K562 (cell line): ENCODE data around the gene SEPTIN8. TPM values are rescaled to one million over a fixed set of nuclear protein-coding genes. Genes with fewer than 3 reads are reported as not detected.

Experiments
- ATAC-seq: fragments of 200-7000 bp; cut with Tn5 transposase; 3 replicates; pipeline ENCODE4 v1.9.1; 2020; ENCODE audit warnings: moderate library complexity
- BruUV-seq: library from RNA; stranded (reverse); fragments of 400-500 nt; replicated peaks from 2 replicates; lab custom pipeline; 2021; lab: Mats Ljungman, UMichigan
- CTCF ChIA-PET: fragments of 300-600 bp; formaldehyde crosslinking; extraction: SDS; loops from one replicate; lab custom pipeline; 2021; ENCODE audit warnings: low intra/inter-chr PET ratio; lab: Yijun Ruan, JAX
- POLR2A ChIA-PET: fragments of 300-600, 350-650 bp; sonication (Branson Sonifier 250); formaldehyde crosslinking; extraction: SDS; loops from one replicate; lab custom pipeline; 2021; ENCODE audit warnings: antibody characterized with exemption, inconsistent platforms; lab: Yijun Ruan, JAX
- DNase-seq, 4 experiments: peaks; one replicate each; pipeline versions ENCODE4 v3.0.0 to v3.0.0-alpha.2; 2011 to 2018; ENCODE audit warnings: low spot score in 3 of 4, mixed read lengths in 3 of 4; ENCODE audit errors: extremely low read depth in 1 of 4
- FAIRE-seq: peaks from 2 replicates; lab custom pipeline; 2011; peaks lifted over from hg19 to GRCh38; lab: Jason Lieb, UNC
- H2AFZ ChIP-seq: 2 replicates; pipeline ENCODE4 v1.6.0; 2011; ENCODE audit warnings: low read depth, low read length, control low read depth, inconsistent platforms
- H3K27ac ChIP-seq: fragments of 200-600 bp; 3 replicates; pipeline ENCODE4 v1.8.0; 2011; ENCODE audit warnings: low read depth, mild to moderate bottlenecking, control low read depth, inconsistent platforms, low read length, moderate library complexity, mixed read lengths; ENCODE audit errors: extremely low read depth
- H3K27me3 ChIP-seq, 2 experiments: fragments of 300-600 bp in 1 of 2; 2 replicates in 1 of 2; 3 replicates in 1 of 2; pipeline versions ENCODE4 v1.6.0 to v1.8.0; 2011; ENCODE audit warnings: inconsistent platforms in 2 of 2, low read length in 2 of 2, mild to moderate bottlenecking in 1 of 2, mixed read lengths in 1 of 2, moderate library complexity in 1 of 2; ENCODE audit not compliant: control insufficient read depth in 2 of 2, insufficient read depth in 2 of 2
- H3K36me3 ChIP-seq: fragments of 300-600 bp; 3 replicates; pipeline ENCODE4 v1.8.0; 2011; ENCODE audit warnings: mild to moderate bottlenecking, low read length, inconsistent platforms; ENCODE audit not compliant: control insufficient read depth, insufficient read depth
- H3K4me1 ChIP-seq, 2 experiments: fragments of 200-600 bp in 1 of 2; replicated peaks in 1 of 2; 2 replicates in 1 of 2; 3 replicates in 1 of 2; pipeline versions ENCODE4 v1.5.1 to v1.8.0; 2011; ENCODE audit warnings: inconsistent platforms in 2 of 2, low read length in 2 of 2, mild to moderate bottlenecking in 1 of 2, mixed read lengths in 1 of 2, moderate library complexity in 1 of 2; ENCODE audit not compliant: control insufficient read depth in 2 of 2, insufficient read depth in 2 of 2
- H3K4me2 ChIP-seq: 2 replicates; pipeline ENCODE4 v1.6.1; 2011; ENCODE audit warnings: low read length, control low read depth, inconsistent platforms, mixed read lengths; ENCODE audit not compliant: insufficient read depth
- H3K4me3 ChIP-seq: fragments of 200-600 bp; sonication (generic), shearing (Covaris generic); 2 replicates; pipeline ENCODE4 v1.5.1; 2016; ENCODE audit warnings: control low read depth, inconsistent platforms
- H3K79me2 ChIP-seq: fragments of 200-600 bp; 3 replicates; pipeline ENCODE4 v1.8.0; 2011; ENCODE audit warnings: low read length, inconsistent platforms; ENCODE audit not compliant: control insufficient read depth, insufficient read depth
- H3K9ac ChIP-seq, 2 experiments: 2 replicates each; pipeline versions ENCODE4 v1.6.0 to v1.6.1; 2011; ENCODE audit warnings: low read depth in 2 of 2, low read length in 2 of 2, control low read depth in 1 of 2, inconsistent platforms in 1 of 2, mild to moderate bottlenecking in 1 of 2, mixed read lengths in 1 of 2; ENCODE audit not compliant: insufficient read depth in 1 of 2
- H3K9me1 ChIP-seq: one replicate; pipeline ENCODE4 v1.6.0; 2011; ENCODE audit warnings: inconsistent platforms, mild to moderate bottlenecking, low read length, moderate library complexity; ENCODE audit not compliant: control insufficient read depth, insufficient read depth
- H3K9me3 ChIP-seq: replicated peaks from 2 replicates; pipeline ENCODE4 v1.5.1; 2011; ENCODE audit warnings: low read depth, low read length, inconsistent platforms; ENCODE audit not compliant: control insufficient read depth, insufficient read depth
- H4K20me1 ChIP-seq: replicated peaks from 2 replicates; pipeline ENCODE4 v1.6.1; 2011; ENCODE audit warnings: low read length, inconsistent platforms, mixed read lengths; ENCODE audit not compliant: control insufficient read depth, insufficient read depth
- ARID2 ChIP-seq: fragments of 450-650 bp; IDR thresholded peaks from 2 replicates; pipeline ENCODE4 v1.6.1; 2017; ENCODE audit warnings: antibody characterized with exemption, mild to moderate bottlenecking
- ATF7 ChIP-seq: fragments of 450-650 bp; IDR thresholded peaks from 2 replicates; pipeline ENCODE4 v1.7.1; 2014; ENCODE audit warnings: mild to moderate bottlenecking, moderate library complexity
- CHD2 ChIP-seq: IDR thresholded peaks from 2 replicates; pipeline ENCODE4 v1.6.1; 2011; ENCODE audit warnings: low read depth, low read length
- ETS1 ChIP-seq: conservative IDR thresholded peaks from 2 replicates; pipeline ENCODE4 v1.6.1; 2011; ENCODE audit warnings: low read depth, mild to moderate bottlenecking, low read length; ENCODE audit not compliant: control insufficient read depth
- GABPA ChIP-seq: fragments of 200-800 bp; sonication (Bioruptor generic); conservative IDR thresholded peaks from 2 replicates; pipeline ENCODE4 v1.6.1; 2016; ENCODE audit warnings: low read depth, missing genetic modification characterization, missing compliant biosample characterization
- MTA1 ChIP-seq: fragments of 450-650 bp; IDR thresholded peaks from 2 replicates; pipeline ENCODE4 v1.6.1; 2017; ENCODE audit warnings: borderline replicate concordance
- RBM25 ChIP-seq: fragments of 200-400 bp; formaldehyde crosslinking; IDR thresholded peaks from 2 replicates; pipeline ENCODE4 v1.6.1; 2018; ENCODE audit warnings: low read length, low read depth, moderate library complexity; ENCODE audit not compliant: severe bottlenecking
- SRSF1 ChIP-seq: fragments of 200-400 bp; formaldehyde crosslinking; IDR thresholded peaks from 2 replicates; pipeline ENCODE4 v1.6.1; 2017; ENCODE audit warnings: mild to moderate bottlenecking, low read depth, low read length, moderate library complexity
- STAT6 ChIP-seq: sonication (generic); formaldehyde crosslinking; IDR thresholded peaks from 2 replicates; pipeline ENCODE4 v1.8.1; 2023; ENCODE audit warnings: mild to moderate bottlenecking, missing genetic modification reagents
- U2AF2 ChIP-seq: fragments of 200-400 bp; formaldehyde crosslinking; optimal IDR thresholded peaks from 2 replicates; pipeline ENCODE3; 2017; ENCODE audit warnings: low read depth, mild to moderate bottlenecking, low read length
- ZNF282 ChIP-seq: sonication (generic); formaldehyde crosslinking; IDR thresholded peaks from 2 replicates; pipeline ENCODE4 v1.8.1; 2023; ENCODE audit warnings: missing genetic modification reagents
- WGBS: fragments of 100-300 bp; shearing (Covaris generic); methylation state at CpG from one replicate; pipeline ENCODE4 v1.1.6; 2016; ENCODE audit warnings: low coverage, mixed read lengths; ENCODE audit not compliant: insufficient coverage; ENCODE audit errors: missing lambda C conversion rate; 5-methylcytosine and 5-hydroxymethylcytosine counted together
- in situ Hi-C: fragments of 300-500 bp; cut with MboI; formaldehyde crosslinking; loops from 4 replicates; pipeline ENCODE4 v1.15.0; 2018; ENCODE audit warnings: inconsistent platforms, mixed read lengths
- intact Hi-C: fragments of 100-400 bp; cut with micrococcal nuclease; formaldehyde crosslinking; loops from 2 replicates; pipeline ENCODE4 v1.14.2; 2022
- polyA plus RNA-seq, 8 experiments: library from polyadenylated mRNA; depleted of rRNA in 4 of 8; stranded (reverse) in 5 of 8; unstranded in 3 of 8; fragments of >200 nt; fragmentation: Nextera tagmentation in 2 of 8; fragmentation: Illumina TruSeq in 1 of 8; extraction: Ambion mirVana in 2 of 8; extraction: Trizol in 1 of 8; gene quantifications; 2 replicates each; pipeline versions ENCODE4 v1.2.1 to v1.2.3, GENCODE V29; 2011 to 2014; ENCODE audit warnings: inconsistent platforms in 1 of 8, missing spikeins in 1 of 8
- total RNA-seq, 7 experiments: library from RNA; depleted of rRNA in 6 of 7; stranded (reverse); fragments of >200 nt in 6 of 7; fragmentation: Illumina TruSeq in 2 of 7; extraction: Trizol in 2 of 7; gene quantifications; 2 replicates each; pipeline versions ENCODE4 v1.2.1 to v1.2.3, GENCODE V29; 2011 to 2021; ENCODE audit warnings: low replicate concordance in 1 of 7

SEPTIN8 gene
- total and polyA plus RNA-seq, 9 of the 15 experiments (the other 6 are each of a cell fraction or from before 2014, with no cell fraction given): 19.3 to 142 (median 101) TPM

- TF ChIP-seq STAT6 (no peak), U2AF2 (no peak)
- TF ChIP-seq, all 486 proteins: peak for 0
These were observed 2.1 kb downstream of the SEPTIN8 start (continued) for GRCh38 chr5:132774896-132775295.

- peaks cover 88% of the 10 kb centered on the region for H3K79me2 ChIP-seq
- peak overlapping the region; percentile 81 to 90 for H3K9ac ChIP-seq
- H3K27me3 ChIP-seq: no peaks in the 10 kb centered on the region
- in situ Hi-C loops (no loop called here), intact Hi-C loops (loop anchor here (2.0 kb wide), 1 partner anchor 32 kb away; no protein-coding TSS in a partner anchor)
- DNase-seq: no peak
- ATAC-seq: peak; percentile 2; the same call in 2 of the 3 replicates
- H3K4me1 ChIP-seq: peaks cover 39 to 54% of the 10 kb centered on the region in 2 experiments
- 11% methylated on average over 3 of the region's 3 CpGs for WGBS
- FAIRE-seq: no peak
- peak overlapping the region; percentile 58 for H3K27ac ChIP-seq
- no TSS peak for BruUV-seq
- peaks cover 36% of the 10 kb centered on the region; the same call in 2 of the 3 replicates for H3K36me3 ChIP-seq
- TF ChIP-seq GABPA (tag) (0 out of 2 replicates have a peak, but pooled peaks have one; percentile 3), RBM25 (no peak), SRSF1 (no peak), ARID2 (no peak), ETS1 (0 out of 2 replicates have a peak, but pooled peaks have one; percentile 22), ZNF282 (no peak), ATF7 (peak; percentile 2; the same call in 1 of the 2 replicates), MTA1 (no peak), CHD2 (no peak)
- no peak overlapping the region for H2AFZ ChIP-seq
- no peaks in the 10 kb centered on the region for H3K9me1 ChIP-seq
- H3K4me2 ChIP-seq: peak overlapping the region; percentile 88
- ChIA-PET CTCF (no interaction called here), POLR2A (interaction anchor here (0.5 to 1.7 kb wide), 10 partner anchors 11 to 92 kb away, joined by 3 to 5 read pairs (median 3); partner anchors contain the start of gene UQCRQ)
- 0 out of 2 replicates have a peak overlapping the region, but pooled peaks have one; percentile 58 for H3K4me3 ChIP-seq
- H3K9me3 ChIP-seq: no peaks in the 10 kb centered on the region
- peaks cover 5% of the 10 kb centered on the region for H4K20me1 ChIP-seq
These were observed 2.6 kb downstream of the SEPTIN8 start for GRCh38 chr5:132774406-132774805.
